Stimulated activated CD8-positive, alpha-beta memory T cell treated with anti-CD3 and anti-CD28 coated beads, Interleukin-15, amount 100 ng/mL, for 1 hour (primary cell): ENCODE data around the gene AIPL1.

Experiments
- DNase-seq: peaks from one replicate; pipeline ENCODE4 v3.0.0-alpha.2; 2020; ENCODE audit warnings: low read depth

AIPL1 gene

DNA sequence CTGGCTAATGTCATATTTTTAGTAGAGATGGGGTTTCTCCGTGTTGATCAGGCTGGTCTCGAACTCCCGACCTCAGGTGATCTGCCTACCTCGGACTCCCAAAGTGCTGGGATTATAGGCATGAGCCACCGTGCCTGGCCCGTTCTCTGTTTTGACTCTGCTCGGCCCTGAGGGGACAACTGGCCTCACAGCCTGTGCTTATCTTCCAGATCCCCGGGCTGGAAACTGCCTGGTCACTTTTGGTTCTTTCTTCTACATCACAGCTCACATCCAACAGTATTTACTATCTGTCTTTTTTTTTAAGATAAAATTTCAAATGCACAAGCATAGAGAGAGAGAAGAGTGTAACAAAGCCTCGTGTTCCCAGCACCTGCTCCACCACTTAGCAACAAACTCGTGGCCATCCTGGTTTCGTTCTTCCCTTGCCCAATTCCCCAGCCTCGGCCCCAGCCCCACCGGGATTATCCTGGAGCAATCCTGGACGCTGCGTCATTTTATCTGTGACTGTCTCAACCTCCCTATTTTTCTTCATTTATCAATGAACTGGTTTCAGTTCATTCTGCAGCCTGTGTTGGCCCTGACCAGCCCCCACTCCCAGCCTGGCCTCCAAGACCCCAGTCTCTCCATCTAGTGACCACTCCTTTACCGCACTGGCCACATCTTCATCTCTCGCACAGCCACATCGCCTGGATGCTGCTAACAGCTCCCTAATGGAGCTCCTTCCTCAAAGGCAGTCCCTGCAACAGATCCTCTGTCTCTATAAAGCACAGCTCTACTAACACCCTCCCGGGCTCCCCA lies 30.5 kb upstream of the AIPL1 start:
- no peak for DNase-seq

DNA sequence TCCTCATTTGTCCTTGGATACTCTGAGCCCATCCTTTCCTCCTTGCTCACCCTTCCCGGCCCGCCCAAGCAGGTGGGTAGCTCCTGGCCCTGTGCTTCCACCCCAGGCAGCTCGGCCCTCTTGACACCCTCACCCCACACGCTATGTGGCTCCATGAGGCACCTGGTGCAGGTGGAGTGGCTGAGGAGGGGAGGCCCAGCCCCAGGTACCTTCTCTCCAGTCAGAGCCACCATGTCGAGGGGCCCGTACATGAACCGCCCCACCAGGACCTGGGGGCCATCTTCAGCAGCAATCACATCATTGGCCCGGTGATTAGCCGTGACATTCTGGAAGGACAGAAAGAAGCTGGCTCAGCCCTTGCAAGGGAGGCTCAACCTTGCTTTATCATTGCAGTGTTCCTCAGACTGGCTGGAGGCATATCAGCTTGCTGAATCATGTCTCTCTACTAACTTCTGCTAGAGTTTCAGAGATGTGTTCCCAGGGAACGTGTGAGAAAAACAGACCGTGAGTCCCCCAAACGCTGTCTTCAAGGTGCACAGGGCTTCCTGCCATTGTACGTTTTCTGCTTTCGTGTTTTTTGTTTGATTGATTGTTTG lies 29.6 kb upstream of the AIPL1 start:
- DNase-seq, result no peak

DNA sequence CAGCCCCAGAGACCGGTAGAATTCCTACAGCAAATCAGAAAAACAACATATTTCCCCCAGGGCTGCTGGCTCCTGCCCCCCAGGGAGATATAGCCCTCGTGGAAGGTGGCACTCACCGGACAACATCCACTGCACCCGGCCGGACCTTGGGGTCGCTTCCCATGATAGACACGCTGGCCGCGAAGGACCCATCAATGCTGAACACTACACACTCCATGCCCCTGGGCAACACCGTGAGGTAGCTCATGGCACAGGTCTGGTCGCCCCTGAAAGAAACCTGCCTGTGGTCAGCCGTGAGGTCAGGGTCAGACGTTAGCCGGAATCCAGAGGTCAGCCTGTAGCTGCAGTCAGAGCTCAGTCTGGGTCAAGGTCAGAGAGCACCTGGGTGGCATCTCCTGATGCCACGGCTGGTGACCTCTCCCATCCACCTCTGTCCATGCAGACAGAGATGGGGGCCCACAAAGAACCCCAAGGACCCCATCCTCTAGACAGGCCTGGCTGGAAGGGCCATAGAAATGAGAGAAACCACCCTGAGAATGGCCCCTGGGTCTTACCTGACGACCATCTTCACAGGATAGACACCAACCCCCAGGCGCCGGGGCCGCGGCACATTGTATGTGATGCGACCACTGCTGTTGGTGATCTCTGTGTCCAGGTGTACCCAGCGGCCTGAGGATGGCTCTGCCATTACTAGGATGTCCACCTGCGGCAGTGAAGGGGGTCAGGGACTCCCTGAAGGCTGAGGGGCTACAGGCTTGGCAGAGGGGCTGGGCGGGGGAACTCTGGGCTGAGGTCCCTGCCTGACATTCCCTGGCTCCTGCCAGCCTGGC lies 28.9 kb upstream of the AIPL1 start:
- no peak for DNase-seq

DNA sequence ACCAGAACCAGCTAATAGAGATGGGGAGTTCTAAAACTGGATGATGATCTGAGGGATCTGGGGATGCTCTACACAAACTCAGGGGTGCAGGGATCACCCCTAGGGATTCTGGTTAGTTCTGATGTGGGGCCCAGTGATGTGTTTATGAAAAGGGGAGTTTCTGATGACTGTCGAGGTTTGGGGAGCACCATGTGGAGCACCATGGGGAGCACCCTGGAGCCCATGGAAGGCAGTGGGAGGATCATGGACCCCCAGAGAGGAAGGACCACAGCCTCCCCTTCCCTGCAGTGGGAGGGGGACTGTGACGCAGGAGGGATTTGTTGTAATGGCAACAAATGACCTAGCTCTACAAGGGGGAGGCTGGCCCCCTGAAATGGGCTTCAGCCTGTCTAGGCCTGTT lies 27.8 kb upstream of the AIPL1 start:
- DNase-seq, result no peak

DNA sequence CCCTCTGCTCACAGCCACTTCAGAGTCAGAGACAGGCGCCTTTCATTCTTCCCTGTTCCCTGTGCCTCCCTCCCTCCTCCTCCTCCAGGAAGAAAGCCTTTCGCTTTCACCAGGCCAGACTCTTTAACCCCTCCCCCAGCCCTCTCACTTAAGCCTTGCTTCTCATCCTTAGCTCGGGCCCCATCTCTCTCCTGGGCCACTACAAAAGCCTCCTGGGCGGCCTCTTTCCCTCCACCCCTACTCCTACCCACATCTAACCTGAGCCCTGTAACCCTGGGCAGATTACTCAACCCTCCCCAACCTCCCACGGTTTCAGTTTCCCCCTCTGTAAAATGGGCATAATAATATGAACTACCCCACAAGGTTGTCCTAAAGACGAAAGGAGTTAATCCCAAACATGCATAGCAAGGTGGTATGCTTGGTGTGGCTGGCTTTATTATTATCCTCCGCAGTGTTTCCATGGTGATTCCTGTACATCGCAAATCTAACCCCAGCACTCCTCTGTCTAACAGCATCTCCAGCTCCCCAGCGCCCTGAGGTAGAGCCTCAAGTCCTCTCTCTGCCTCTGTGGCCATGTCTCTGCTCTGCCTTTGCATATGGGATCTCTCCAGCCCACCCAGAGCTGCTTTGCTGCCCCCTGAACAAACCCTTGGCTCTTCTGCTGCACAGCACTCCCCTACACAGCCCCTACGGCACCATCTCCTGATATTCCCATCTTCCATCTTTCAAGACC lies 27.0 kb upstream of the AIPL1 start:
- DNase-seq, result no peak

DNA sequence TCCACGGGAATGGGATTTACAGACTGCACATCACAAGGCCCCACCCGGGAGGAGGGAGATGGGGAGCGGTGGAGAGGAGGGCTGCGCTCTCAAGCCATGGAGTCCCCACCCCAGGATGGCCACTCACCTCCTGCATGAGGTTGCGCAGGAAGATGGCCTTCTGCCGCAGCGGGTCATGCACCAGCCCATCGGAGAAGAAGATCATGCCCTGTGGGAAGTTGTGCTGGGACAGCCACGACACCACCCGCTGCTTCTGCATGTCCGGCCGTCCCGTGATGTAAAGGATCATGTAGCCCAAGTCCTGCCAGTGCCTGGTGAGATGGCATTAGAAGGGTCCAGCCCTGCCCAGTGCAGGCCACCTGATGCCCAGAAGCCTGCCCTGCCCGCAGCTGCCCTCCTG lies 26.3 kb upstream of the AIPL1 start:
- no peak for DNase-seq

DNA sequence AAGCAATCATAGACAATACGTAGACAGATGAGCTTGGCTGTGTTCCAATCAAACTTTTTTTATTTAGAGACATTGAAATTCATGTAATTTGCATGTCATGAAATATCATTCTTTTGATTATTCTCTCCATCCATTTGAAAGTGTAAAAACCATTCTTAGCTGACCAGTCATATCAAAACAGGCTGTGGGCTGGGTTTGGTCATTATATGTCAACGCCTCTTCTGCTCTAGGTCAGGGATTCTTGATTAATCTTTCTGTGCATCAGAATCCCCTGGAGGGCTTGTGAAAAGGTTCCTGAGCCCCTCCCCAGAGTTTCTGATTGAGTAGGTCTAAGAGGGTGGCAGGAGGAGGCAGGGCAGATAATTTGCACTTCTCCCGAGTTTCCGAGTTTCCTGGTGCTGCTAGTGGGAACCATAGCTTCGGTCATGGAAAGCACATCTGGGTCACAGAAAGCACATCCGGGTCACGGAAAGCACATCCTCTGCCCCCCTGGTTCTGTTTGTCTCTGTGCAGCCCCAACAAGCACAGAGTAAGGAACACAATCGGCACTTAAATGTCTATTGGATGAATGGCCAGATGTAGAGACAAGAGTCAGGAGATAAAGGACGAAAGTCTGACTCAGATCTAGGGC lies 25.7 kb upstream of the AIPL1 start:
- DNase-seq, result no peak

DNA sequence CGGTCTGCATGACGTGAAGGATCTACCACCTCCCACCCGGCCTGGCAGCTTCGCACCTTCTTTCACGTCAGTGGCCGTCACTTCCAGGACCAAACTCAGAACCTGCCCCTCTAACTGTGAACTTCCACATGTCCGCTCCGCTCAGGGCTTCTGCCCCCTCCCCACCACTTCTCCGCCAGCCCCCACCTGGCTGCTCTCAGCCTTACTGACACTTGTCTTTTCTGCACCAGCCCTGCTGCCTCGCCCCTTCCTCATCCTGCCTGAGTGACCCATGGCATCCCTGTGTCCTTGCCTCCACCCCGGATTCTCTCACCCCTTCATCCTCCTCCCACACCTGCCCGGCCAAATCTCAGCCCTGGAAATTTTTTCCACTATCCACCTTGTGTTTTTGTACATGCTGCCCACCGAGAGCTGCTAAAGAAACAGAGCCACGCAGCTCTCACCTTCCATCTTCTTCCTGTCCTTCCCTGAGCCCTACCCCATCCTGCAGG lies 23.6 kb upstream of the AIPL1 start:
- DNase-seq, result no peak

DNA sequence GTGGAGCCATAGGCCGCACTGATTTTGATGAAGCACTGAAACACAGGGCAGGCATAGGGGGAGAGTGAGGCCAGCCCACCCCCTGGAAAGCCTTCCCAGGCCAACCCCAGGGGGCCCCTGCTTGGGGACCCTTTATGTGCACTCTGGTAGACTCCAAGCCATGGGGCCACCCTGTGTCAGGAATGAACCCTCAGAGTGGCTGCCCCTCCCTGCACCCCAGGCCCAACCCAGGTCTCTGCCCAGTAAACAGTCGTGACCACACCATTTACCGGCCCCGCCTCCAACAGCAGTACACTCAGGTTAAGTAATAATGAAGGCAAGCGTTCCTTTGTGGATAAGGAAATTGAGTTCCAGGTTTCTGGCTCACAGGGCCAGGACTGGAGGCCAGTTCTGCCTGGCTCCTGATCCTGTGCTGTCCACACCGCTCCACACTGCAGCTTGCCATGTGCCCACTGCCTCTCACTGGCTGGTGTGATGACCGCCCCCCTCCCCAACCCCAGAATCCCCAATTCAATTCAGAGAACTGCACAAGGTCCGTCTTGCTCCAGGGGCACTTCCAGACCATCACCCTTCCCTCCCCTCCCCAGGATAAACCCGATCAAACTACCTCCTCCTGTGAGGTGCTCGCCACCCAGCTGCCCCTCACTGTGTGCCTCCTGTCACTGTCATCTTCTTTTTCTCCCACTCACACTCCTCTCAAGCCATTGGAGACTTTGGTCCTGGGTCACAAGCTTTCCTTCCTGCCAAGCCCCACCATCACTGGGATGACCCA lies 23.0 kb upstream of the AIPL1 start:
- DNase-seq, result no peak

DNA sequence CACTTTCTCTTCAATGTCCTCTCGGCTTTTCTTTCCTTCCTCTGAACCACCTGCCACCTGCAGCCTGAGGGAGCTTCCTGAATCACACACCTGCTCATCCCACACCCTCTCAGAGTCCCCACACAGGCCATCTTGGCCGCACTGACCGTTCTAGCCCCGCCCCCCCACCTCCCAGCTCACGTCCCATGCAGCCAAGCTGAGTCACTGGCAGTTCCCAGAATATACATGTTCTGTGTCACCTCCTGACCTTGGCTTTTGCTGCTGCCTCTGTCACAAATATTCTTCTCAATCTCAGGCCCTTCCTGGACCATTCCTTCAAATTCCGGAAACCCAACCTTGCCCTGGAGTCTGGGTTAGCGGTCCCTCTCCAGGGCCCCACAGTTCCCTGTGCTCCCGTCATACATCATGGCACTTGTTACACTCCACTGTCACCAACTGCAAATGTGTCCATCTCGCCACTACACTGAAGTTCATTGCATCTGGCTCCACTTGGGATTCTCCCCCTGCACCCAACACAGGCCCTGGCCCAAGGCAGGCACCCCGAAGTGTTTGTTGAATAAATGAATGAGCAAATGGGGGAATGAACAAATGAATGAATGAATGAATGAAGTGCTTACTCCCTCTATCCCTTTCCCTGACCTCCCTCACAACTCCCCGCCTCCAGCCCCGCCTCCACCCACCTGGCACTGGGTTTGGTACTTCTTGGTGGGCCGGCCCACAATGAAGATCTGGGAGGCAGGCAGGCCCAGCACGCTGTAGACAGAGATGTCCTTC lies 22.2 kb upstream of the AIPL1 start:
- DNase-seq, result no peak

DNA sequence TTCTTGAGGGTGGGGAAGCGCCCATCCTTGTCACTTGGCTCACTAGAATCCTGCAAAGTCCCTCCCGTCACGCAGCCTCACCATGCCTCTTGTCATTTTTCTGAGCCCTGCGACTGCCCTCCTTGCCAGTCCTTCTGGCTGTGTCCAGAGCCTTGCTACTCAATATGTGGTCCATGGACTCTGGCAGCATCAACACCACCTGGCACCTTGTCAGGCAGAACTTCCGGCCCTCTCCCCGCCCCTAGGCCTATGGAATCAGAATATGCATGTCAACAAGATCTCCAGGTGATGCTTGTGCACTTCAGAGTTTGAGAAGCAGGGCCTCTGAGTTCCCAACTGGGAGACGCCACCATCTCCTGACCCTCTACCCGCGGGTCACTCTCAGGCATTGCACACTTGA lies 21.4 kb upstream of the AIPL1 start:
- no peak for DNase-seq

DNA sequence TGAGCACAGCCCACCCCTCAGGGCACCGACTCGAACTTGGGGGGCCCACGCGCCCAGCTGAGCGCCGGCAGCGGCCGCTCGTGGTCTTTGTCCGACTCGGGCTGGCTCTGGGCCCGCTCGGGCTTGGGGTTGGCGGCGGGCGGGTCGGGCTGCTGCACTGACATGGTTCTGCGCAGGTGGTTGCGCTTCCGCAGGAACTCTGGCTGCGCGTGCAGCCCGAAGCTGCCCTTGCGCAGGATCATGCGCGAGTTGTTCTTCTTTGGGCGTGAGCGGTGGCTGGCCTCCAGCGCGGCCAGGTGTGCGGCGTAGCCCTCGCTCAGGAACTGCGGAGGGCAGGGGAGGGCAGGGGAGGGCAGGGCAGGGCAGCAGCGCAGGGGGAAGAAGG lies 20.4 kb upstream of the AIPL1 start:
- DNase-seq, result no peak

DNA sequence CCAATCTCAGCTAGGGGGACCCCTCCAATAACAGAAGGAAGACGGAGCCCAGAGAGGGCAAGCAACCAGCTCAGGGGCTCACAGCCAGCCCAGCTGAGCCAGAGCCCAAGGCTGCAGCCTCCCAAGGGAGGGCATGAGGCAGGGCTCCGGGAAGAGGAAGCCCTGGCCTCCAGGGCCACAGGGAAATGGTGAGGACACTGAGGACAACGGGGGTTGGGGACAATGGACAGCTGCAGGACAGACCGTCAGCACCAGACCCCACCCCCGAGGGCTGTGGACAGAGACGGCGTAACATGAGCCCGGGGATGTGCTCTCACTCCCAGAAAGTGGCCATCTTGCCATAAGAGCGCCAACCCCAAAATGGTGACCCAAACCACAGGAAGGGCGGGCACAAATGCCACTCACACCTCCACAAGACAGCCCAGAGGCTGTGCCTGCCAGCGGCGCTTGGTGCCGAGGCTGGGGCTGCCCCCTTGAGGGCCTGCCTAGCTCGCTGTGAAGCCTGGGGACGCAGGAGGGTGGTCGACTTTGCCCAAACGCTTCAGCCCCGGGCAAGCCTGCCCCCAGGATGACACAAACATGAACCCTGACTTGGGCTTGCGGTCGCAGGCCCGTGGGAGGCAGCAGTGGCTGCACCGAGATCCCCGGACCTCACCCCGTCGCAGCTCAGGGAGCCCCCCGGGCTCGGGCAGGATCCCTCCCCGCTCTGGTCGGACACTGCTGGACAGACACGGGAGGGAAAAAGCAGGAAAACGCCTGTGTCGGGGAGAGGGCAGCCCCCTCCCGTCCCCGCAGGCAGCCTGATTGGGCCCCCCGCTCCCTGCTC lies 19.8 kb upstream of the AIPL1 start:
- no peak for DNase-seq

DNA sequence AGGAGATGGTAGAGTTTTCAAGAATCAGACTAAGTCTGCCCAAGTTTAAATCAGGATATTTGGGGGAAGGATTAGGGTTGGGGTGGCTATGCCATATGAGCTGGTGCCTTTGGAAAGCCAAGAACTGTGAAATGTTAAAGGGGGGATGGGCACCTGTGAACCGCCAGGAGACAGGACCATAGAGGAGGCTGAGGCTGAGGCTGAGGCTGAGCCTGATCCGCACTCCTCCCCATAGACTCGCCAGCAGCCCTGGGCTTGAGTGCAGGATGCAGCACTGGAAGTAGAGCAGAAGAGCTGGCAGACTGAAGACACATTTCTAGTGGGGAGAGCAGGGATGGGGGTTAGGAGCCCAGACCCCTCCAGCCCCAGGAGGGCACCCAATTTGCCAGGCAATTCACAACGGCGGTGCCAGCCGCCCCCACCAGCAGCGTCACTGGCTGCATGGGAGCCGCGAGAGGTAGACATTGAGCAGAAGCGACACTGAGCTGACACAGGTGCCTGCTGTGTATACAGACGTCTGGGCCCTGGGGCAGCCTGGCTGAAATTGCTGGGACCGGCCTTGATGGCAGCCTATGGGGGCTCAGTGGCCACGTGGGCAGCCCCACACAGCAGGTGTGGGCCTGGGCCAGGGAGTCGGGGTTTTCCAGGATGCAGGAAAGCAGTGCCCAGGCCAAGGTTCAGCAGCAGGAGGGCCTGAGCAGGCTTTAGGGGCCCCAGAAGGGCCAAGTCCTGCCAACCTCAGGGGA lies 18.5 kb upstream of the AIPL1 start:
- DNase-seq, result no peak

DNA sequence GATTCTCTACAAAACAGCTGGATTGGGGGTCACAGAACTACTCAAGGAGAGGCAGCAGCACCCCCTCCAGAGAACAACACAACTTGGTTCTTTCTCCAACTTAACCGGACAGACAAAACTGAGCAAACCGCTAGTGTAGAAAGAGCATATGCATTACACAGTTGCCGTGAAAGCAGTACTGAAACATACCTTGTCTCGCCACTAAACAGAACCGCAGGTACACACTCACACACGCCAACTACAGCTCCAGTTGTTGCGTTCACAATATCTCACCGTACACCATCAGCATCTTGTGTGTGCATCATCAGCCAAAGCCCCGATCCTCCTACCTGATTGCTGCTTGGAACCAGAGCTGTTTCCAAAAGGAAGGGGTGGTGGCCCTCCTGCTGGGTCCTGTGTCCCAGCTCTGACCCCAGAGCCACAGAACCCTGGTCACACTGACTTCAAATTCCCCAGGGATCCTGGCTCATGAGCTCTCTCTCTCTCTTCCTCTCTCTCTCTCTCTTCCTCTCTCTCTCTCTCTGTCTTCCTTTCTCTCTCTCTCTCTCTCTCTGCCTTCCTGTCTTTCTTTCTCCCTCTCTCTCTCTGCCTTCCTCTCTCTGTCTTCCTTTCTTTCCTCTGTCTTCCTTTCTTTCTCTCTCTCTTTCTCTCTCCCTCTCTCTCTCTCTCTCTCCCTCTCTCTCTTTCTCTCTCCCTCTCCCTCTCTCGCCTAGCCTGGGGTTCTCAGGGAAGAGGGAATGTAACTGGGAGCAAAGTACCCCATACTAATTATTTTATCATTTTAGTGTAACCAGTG lies 17.7 kb upstream of the AIPL1 start:
- DNase-seq, result no peak

DNA sequence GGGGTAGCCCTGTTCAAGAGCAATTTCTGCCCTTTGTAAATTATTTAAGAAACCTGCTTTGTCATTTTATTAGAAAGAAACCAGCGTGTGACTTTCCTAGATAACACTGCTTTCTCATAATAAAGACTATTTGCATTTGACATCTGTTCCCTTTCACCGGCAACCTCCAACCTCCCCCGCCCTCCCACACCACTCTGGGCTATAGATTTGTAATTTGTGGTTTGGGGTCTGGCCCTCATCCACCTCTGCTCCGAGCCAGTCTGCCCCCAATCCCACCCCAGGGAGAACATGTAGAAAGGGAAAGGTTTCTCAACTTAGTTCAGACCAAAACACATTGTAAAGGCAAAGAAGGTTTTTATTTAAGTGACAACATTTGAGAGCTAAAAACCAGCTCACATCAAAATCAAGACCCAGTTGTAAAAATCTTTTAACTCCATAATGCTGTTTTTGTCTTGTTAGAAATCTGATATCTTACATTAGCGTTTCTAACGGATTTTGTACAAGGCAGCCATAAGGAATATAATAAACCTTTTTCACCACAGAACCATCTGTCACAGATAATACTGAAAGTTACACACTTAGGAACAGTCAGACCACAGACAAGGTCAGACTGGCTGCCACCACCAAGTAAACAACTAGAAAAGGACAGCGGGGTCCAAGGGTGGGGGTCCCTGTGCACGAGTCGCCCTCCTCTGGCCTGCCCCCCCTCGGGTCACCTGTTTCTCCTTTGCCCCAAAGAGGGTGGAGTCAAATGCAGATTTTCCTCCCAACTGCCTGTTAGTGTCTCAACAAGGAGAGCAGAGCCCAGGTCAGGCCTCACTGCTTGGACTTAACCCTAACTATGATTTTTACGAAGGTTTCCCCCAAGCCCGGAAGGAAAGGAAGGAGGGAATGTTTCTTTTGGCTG lies 16.3 kb upstream of the AIPL1 start:
- no peak for DNase-seq

DNA sequence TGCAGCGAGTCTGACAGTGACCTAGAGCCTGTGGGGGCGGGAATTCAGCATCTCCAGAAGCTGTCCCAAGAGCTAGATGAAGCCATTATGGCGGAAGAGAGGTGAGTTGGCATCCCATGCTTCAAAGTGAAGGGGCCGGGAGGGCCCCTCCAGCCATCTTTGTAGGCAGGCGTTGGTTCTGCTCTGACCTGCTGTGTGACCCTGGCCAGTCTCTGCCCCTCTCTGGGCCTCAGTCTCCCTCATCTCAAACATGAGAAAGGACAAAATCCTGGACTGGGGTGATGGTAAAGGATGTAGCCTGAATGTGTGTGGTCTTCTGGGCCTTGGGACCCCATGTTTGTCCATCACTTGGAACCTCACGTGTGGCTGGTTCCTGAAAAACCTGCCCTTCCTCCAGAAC lies 14.4 kb upstream of the AIPL1 start:
- DNase-seq, result no peak
